Measurements from ENCODE around the gene ADAM15. TPM values are rescaled to one million over a fixed set of nuclear protein-coding genes. Genes with fewer than 3 reads are reported as not detected.

ADAM15 gene
- polyA plus RNA-seq, 2 of the 4 experiments (the other 2 are of a cell fraction), result 25.6 to 33.0 TPM

DNA sequence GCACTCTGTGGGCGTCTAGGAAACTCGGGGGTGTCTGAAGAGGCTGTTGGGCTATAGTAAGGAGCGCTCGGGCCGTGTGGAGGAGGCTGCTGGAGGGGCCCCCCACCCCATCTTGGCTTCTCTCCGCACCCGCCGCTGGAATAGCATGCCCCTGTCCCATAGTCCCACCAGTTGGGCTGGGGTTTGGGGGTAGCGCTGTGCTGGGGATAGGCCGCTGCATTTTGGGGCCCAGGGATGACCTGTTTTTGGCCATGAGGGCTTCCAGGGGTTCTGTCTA lies 28.0 kb downstream of the ADAM15 start:
- no peak for DNase-seq (ENCODE audit: low read depth in 1 of 2, low spot score in 1 of 2)
- POLR2A ChIA-PET, result no interaction called here
- 43% methylated on average over 10 of the region's 10 CpGs for WGBS (ENCODE audit: missing lambda C conversion rate)
- H3K27ac ChIP-seq, result peak overlapping the region; percentile 50 to 78; a peak in 5 of 6 replicates
- H3K9me3 ChIP-seq, result no peaks in the 10 kb centered on the region
- no peak for FAIRE-seq
- peak in 1 of 2 experiments; percentile 1; a peak in 2 of 6 replicates for ATAC-seq
- H3K4me3 ChIP-seq, result peak overlapping the region; percentile 55
- H3K4me2 ChIP-seq, result peak overlapping the region; percentile 99
- peaks cover 48% of the 10 kb centered on the region for H3K4me1 ChIP-seq
- TF ChIP-seq JUNB (IDR thresholded peaks at IDR 0.05) (no peak), HDAC2 (IDR thresholded peaks at IDR 0.05) (no peak), KDM5A (IDR thresholded peaks at IDR 0.05) (no peak), JUN (IDR thresholded peaks at IDR 0.05) (no peak), FOXS1 (CRISPR knock-in tag; IDR thresholded peaks at IDR 0.05) (no peak), MYC (IDR thresholded peaks at IDR 0.05; ENCODE audit: borderline replicate concordance, low read length) (no peak), EHF (CRISPR knock-in tag; IDR thresholded peaks at IDR 0.05) (no peak), NPAS2 (CRISPR knock-in tag; IDR thresholded peaks at IDR 0.05; ENCODE audit: borderline replicate concordance) (no peak)
- CTCF ChIA-PET, result interaction anchor here (1.0 to 17.9 kb wide), 5 partner anchors 8 to 410 kb away, joined by 3 to 319 read pairs (median 10); partner anchors contain the start of genes ADAM15 and EFNA4

DNA sequence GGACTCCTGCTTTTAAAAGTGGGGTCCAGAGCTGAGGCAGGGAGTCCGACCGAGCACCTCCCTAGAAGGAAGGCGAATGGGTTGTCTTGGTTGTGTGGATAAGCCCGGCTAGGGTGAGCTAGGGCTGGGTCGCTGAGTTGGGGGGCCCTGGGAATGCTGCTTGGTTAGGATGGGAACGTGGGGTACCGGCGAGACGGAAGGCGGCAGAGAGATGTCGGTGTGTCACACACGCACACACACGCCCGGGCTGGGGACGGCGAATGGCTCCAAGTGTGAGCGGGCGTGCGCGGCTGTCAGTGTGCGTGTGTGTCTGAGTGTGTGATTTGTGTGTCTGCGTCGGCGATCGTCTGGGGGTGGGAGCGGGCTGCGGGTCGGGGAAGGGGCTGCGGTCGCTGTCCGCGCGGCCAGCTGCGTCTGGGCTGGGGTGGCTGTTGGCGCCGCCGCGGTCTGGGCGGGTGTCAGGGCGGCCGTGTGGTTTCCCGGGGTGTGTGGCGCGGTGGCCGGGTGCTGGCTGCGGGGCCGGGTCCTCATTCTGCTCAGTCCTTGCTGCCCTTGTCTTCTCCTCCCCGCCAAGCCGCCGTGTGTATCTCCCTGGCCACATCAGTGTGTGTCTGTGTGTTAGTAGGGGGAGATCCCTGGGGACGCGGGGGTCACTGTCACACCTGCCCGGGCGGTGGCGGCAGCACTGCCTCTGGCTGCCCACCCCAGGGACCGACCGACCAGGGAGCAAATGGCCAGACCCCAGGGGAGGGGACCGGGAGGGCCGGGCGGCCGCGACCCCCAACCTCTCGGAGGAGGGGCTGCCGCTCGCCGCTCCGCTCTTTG lies 28.6 kb downstream of the ADAM15 start:
- Histone ChIP-seq H3K9me3 (no peaks in the 10 kb centered on the region), H3K4me2 (peak overlapping the region; percentile 99), H3K4me1 (peaks cover 51% of the 10 kb centered on the region), H3K4me3 (peak overlapping the region; percentile 55), H3K27ac (peak overlapping the region in 1 of 2 experiments; percentile 43; a peak in 3 of 6 replicates)
- 7% methylated on average over 21 of the region's 67 CpGs for WGBS (ENCODE audit: missing lambda C conversion rate)
- FAIRE-seq (no peak), ATAC-seq (peak in 1 of 2 experiments; percentile 35; a peak in 3 of 6 replicates), DNase-seq (ENCODE audit: low read depth in 1 of 2, low spot score in 1 of 2) (no peak)
- CTCF ChIA-PET, result interaction anchor here (1.9 to 17.9 kb wide), 5 partner anchors 9 to 410 kb away, joined by 3 to 319 read pairs (median 10); partner anchors contain the start of genes ADAM15 and EFNA4
- POLR2A ChIA-PET, result no interaction called here
- TF ChIP-seq, protein P1, sequence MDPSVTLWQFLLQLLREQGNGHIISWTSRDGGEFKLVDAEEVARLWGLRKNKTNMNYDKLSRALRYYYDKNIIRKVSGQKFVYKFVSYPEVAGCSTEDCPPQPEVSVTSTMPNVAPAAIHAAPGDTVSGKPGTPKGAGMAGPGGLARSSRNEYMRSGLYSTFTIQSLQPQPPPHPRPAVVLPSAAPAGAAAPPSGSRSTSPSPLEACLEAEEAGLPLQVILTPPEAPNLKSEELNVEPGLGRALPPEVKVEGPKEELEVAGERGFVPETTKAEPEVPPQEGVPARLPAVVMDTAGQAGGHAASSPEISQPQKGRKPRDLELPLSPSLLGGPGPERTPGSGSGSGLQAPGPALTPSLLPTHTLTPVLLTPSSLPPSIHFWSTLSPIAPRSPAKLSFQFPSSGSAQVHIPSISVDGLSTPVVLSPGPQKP (IDR thresholded peaks at IDR 0.05; ENCODE audit: low read depth, low read length), result no peak
- TF ChIP-seq, protein P2, sequence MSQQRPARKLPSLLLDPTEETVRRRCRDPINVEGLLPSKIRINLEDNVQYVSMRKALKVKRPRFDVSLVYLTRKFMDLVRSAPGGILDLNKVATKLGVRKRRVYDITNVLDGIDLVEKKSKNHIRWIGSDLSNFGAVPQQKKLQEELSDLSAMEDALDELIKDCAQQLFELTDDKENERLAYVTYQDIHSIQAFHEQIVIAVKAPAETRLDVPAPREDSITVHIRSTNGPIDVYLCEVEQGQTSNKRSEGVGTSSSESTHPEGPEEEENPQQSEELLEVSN (IDR thresholded peaks at IDR 0.05; ENCODE audit: borderline replicate concordance, low read depth), result no peak
- TF ChIP-seq RNF2 (IDR thresholded peaks at IDR 0.05; ENCODE audit: borderline replicate concordance, low read depth) (0 out of 2 replicates have a peak, but pooled peaks have one; percentile 51), EP300 (IDR thresholded peaks at IDR 0.05) (no peak)

DNA sequence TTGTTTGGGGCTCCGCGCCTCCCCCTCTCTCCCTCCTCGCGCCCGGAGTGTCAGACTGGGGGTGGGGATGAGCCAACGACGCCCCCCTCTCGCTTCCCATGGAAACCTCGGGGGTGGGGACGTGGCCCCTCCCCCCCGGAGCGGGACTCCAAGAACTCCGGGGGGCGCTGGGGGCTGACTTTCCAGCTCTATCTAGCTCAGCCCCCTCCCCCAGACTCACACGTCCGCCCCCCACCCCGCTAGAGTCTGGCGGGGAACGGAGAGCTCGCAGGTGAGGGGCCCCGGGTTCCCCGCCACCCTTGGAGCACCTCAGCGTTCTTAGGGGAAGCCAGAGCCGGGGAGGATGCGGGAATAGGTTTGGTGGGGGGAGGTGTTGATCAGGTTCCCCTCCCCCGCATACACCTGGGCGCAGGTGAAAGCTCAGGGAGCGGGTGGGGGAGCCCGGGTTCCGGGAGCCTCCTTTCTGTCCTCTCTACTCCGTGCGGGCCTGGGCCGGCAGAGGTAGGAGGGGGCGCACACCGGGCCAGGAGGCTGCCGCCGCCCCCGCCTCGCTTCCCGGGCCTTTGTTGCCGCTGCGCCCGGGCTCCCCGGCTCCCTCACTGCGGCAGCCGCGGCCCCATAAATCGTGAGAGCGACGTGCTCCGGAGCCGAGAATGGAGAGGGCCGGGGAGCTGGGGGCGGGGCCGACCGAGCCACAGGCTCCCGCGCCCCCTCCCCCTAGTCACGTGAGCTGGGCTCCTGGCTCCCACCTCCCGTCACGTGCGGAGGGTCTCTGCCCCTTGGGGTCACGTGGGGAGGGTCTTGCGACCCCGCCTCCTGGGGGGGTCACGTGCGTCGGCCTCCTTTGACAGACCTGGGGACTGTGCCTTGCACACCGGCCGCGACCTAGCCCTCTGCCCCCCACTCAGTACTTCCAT lies 29.5 kb downstream of the ADAM15 start:
- peaks cover 52% of the 10 kb centered on the region for H3K4me1 ChIP-seq
- TF ChIP-seq, protein P3, sequence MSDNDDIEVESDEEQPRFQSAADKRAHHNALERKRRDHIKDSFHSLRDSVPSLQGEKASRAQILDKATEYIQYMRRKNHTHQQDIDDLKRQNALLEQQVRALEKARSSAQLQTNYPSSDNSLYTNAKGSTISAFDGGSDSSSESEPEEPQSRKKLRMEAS (IDR thresholded peaks at IDR 0.05), result 0 out of 2 replicates have a peak, but pooled peaks have one; percentile 28
- TF ChIP-seq, protein P2 (IDR thresholded peaks at IDR 0.05; ENCODE audit: borderline replicate concordance, low read depth), result 0 out of 2 replicates have a peak, but pooled peaks have one; percentile 16
- peak; percentile 75 for TF ChIP-seq BHLHE40 (IDR thresholded peaks at IDR 0.05; ENCODE audit: low read depth, low read length)
- peak; percentile 89 for TF ChIP-seq USF2 (IDR thresholded peaks at IDR 0.05)
- TF ChIP-seq NPAS2 (CRISPR knock-in tag; IDR thresholded peaks at IDR 0.05; ENCODE audit: borderline replicate concordance), result peak; percentile 44; the same call in 1 of the 2 replicates
- no peak for TF ChIP-seq EP300 (IDR thresholded peaks at IDR 0.05)
- TF ChIP-seq KDM1A (IDR thresholded peaks at IDR 0.05; ENCODE audit: low read depth), result no peak
- ChIA-PET POLR2A (interaction anchor here (0.5 to 1.0 kb wide), 2 partner anchors 93 to 107 kb away, joined by 3 to 4 read pairs; partner anchors contain the start of gene KRTCAP2), CTCF (interaction anchor here (0.6 to 17.9 kb wide), 7 partner anchors 10 to 521 kb away, joined by 3 to 319 read pairs (median 4); partner anchors contain the start of genes ADAM15, EFNA4 and KRTCAP2)
- H3K9me3 ChIP-seq, result no peaks in the 10 kb centered on the region
- H3K27ac ChIP-seq, result peak overlapping the region in 1 of 2 experiments; percentile 43; a peak in 3 of 6 replicates
- no peak for ATAC-seq
- no peak for FAIRE-seq
- DNase-seq (ENCODE audit: low read depth in 1 of 2, low spot score in 1 of 2), result no peak
- peak overlapping the region; percentile 99 for H3K4me2 ChIP-seq
- WGBS (ENCODE audit: missing lambda C conversion rate), result 12% methylated on average over 15 of the region's 71 CpGs
- H3K4me3 ChIP-seq, result peak overlapping the region; percentile 55

All from A549 (cell line).